ENCODE results near the gene HOXB9.

Gene HOXB9

DNA sequence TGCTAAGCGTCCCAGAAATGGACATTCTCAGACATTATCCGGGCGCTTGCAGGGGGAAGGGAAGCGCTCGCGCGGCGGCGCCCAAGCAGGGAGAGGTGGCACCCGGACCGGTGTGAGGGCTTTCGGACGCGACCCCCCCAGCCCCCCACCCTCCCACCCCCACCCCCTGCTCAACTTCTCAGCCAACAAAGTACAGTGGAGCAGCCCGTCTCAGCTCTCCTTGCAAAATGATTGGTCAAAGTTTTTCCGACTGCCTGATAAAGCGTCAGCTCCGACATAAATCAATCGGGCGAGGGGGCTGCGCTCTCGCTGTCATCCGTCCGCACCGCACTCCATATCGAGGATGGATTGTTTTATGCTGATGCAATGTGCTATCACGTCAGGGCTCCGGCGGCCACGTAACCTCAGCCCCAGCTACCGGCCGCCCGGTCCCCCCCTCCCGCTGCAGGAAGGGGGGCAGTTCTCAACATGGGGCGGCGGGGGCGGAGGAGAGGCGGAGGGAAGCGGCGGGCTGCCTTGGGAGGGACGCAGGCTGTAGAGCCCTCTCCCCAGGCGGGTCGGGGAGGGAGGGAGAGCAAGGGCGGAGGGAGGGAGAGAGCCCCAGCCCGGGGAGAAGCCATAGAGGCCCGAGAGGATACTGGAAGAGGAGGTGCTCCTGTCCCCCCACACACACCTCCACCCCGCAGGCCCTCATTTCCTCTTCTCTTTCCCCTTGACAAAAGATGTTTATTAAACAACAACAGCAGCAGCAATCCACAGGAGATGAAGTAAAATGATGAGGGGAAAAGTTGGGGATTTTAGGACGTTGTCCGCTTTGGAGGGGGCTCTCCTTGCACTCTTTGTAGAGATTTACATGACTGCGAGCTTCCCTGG lies at the start of gene HOXB9:
Gene HOXB9 (minus strand): TSS at position 114 of the 873 bp plus-strand sequence. CDS start 89 bp downstream, at position 25.
- DNase-seq, result peak; percentile 45

DNA sequence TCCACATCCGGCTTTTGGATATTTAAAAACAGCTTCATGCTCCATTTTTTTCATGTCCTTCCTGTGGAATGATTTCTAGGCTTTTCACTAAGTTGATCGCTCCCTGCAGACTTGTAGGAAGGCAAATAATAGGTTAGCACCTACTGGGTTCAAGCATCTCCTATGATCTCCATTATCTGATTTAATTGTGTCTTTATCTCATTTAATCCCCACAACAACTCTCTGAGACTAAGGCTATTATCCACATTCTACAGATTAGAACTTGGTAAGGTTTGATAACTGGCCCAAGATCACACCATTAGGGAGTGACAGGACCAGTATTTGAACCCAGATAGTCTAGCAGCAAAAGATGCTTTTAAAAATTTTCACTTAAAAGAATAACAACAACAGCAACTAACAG lies 46.2 kb upstream of the HOXB9 start:
- DNase-seq, result no peak

DNA sequence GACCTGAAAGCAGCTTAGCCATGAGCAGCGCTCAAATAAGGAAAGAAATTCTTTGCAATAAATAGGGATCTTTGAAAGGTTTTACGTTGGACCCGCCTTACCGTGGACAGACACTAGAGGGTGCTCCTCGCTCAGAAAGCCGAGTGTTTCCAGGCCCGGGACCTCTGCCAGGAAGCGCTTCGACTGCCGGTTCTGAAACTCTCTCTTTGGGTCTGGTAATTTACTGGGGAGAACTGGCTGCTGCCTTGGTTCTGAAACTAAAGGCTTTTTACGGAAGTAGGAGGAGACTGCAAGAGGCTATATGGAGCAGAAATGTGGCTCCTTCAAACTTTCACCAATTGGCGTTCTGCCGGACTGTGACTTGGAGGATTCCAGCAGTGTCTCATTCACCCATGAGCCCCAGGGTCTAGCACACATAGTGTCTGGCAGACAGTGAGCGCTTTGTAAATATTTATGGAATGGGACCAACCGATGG lies 45.6 kb upstream of the HOXB9 start:
- DNase-seq, result peak; percentile 77

DNA sequence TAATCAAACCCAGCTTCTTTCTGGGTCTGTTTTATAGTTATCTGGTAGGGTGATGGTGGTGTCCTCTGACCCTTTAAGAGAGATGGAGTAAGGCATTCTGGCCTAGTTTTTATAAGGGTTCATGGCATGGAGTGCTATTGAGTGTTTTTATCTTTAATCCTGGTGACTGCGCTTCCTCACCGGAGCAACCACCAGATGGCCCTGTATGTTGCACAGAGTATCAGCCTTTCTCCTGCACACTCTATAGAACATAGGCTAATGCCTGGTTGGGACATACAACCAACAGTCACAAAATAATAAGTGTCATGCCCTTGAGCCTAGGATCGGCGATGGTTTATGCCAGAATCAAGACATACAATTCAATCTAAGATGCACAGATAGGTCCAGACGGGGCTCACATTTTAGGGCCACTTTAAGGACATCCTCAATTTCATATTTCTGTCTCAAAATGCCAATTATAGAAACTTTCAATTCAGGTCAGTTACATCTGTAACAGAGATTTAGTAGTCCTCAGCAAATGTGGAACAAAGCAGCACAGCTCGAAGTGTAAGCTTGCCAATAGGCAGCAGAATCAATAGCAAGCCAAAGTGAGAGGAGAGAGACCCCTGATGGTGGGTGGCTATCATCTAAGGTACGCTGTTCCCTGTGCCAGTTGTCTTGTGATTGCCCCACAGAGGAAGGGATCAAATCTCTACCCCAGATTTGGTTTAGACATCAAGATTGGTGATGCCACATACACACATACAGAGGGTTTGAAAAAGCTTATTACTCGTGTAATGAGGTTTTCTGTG lies 37.2 kb upstream of the HOXB9 start:
- DNase-seq, result no peak

DNA sequence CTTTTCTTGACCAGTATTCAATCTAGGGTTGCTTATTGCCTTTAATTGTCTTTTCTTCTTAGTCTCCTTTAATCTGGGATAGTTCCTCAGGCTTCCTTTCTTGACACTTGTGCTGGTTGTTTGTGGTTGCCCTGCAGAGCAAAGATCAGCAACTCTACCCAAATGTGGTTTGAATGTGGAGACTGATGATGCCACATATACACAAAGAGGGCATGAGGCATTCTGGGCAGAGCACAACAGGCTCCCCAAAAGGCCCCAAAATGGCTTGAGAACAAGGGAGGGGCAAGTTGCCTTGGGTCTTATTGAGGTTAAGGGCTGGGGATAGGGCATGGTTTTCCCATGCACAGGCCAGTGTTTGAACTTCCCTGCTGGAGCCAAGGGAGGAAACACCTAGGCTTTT lies 29.8 kb upstream of the HOXB9 start:
- DNase-seq, result no peak

DNA sequence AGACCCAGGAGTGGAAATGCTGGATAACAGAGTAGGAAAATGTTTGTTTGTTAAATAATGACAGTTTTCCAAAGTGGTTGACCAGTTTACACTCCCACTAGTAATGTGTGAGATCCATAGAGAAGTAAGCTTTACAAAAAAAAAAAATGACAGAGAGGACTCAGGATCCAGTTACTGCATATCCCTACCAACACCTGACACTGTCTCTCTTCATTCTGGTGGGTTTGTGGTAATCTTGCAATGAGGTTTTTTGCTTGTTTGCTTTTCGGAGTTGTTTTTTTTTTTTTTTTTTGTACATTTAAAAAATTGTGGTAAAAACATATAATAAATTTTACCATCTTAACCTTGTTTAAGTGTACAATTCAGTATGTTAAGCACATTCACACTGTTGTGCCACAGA lies 23.6 kb upstream of the HOXB9 start:
- DNase-seq, result no peak

DNA sequence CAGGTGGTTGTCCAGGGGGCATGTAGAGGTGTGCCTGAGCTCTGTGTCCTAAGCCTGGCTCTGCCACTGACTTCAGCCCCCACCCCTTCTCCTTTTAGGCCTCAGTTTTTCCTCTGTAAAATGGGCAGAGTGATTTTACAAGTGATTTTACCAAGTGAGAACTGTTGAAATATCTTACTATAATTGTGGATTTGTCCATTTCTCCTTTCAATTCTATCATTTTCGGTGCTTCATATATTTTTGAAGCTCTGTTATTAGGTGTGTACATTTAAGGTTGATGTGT lies 21.7 kb upstream of the HOXB9 start:
- DNase-seq, result no peak

DNA sequence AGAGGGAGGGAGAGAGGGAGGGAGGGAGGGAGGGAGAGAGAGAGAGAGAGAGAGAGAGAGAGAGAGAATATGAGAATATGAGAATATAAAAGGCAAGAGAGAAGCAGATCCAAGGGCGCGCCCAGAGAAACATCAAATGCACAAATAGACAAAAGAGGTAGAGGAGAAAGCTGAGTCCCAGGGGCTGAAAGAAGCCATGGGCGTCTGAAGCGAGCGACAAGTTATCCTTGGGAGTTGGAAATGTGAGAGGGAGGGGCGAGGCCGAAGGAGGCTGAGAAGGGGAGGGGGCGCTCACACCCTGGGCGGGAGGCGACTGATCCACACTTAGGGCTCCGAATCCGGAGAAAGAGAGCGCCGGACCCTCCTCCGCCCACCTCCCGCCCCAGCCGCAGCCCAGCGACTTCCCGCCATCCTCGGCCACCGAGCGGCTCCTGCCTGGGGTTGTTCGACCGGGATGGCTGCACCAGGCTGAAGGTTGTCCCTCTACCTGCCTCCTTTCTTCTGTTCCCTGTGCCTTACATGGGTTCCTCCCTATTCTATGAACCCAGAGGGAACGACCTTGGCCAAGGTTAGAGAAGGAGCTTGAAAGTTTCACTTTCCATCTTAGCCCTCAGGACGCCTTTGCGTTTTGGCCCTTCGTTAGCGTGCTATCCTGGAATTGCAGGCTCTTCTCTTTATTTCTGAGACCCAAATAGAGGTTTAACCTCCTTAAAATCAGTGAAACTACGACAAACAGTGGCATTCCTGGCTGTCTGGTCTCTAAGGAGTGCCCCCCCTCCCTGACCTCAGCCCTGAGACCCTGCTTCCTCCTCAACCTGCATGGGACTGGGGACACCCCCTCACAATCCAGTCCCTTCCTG lies 21.2 kb upstream of the HOXB9 start:
- no peak for DNase-seq

DNA sequence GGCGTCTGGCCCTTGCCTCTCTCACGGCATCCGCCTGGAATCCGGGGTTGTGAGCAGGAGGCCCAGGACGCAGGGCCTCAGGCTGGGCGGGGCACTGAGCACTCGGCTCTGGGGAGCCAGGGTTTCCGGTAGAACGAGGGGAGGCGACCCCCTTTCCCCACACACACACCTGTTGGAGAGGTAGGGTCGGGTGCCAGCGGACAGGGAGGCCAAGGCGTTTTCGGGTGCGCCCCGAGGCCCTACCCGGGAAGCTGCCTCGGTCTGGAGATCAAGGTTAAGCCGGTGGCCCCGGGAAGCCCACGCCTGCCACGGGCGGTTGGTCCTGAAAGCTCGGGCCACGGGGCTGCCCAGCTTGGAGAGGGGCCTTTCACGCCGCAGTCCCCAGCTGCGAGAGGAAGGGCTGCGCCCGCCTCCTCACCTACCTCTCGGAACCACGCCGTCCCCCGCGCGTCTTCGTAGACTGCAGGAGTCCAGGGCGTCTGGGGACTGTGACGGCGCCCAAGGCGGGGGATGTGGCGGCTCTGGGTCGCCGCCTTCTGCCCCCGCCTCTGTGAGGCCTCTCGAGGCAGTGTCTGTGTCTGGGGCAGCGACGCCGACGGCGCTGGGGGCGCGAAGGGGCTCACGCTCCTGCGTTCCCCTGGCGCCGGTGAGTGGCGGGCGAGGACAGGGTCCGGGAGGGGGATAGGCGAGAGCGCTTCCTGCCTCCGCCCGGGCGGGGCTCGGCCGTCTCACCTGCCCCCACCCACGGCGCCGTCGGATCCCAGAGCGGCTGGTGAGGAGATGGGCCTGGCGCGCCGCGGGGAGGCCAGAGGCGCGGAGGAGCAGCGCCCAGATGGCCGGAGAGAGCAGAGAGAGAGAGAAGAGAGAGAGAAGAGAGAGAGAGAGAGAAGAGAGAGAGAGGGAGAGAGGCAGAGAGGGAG lies 20.3 kb upstream of the HOXB9 start:
- DNase-seq, result peak; percentile 32

DNA sequence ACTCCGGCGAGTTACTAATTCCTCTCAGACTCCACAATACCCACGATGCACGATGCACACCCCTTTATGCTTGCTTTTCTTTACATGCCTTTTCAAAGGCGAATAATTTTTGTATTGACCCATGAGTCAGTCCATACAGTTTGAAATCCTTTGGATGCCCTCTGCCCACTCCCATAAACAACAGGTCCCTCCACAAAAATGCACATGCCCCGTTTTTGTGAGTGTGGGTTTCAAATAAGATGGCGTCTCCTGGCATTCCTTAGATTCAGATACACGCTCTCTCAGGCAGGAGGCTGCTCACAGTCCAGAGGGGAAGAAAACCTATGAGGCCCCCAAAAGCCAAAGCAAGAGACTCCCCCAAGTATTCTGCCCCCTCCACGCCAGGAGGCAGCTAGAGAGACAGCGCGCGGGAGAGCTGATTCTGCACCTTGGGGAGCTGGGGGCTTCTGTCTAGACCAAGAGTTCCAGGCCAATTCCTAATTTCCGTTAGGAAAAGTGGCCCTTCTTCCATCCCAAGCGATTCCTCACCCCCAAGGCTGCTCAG lies 19.6 kb upstream of the HOXB9 start:
- no peak for DNase-seq

DNA sequence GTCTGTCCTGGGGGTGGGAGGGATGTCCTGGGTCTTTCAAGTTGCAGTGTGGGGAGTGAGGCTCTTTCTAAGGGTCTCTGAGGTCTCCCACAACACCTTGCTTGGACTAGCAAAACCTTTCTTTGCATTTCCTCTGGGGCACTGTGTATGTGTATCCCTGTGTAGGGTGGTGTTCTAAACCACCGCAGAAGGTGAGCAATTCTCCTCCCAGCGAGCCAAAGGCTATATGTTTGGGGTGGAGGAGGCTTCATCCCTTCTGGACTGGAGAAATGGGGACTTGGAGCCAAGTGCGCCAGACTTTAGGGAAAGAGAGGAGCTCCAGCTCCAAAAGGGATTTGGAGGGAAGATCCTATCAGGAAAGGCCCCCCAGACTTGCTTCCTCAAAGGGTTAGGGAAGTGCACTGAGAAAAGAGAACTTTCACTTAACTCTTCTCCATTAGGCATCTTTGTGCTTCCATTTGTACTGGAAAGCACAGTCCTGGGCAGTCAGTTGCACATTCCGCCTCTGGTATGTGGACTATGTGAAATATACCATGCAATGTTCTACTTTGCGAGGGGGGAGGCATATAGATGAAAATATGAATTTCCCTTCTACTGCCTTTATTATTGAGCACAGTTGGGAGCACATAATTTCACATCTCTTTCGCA lies 18.9 kb upstream of the HOXB9 start:
- DNase-seq, result no peak

DNA sequence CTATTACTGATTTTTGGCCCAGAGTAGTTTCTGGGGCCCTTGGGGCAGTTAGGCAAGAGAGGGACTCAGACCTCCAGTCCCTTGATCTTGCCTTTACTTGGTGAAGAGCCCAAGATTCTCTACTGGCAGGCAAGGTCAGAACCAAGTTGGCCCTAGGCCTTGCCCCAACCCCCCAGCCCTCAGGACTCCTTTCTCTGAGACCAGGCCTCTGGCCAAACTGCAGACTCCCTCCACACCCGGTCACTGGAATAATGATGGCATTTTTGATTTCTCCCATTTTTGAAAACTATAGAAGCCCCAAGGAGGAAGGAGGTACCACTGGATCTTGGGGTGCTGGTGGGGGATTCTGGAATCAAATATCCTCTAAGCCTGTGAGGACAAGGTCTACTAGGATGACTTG lies 18.0 kb upstream of the HOXB9 start:
- DNase-seq, result no peak

DNA sequence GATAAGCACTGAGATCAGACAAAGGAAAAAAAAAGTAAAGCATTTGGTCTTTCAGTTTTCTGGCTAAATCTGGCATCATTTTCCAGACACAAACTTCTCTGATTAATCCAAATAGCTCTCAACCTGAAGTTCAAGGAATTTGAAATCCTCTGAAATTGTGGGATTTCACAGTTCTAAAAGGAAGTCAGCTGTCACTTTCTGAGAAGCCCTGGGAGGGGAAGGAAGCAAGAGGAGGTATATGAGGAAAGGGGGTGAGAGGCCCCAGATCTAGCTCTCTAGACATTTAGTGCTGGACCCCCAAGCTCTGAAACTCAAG lies 17.5 kb upstream of the HOXB9 start:
- no peak for DNase-seq

DNA sequence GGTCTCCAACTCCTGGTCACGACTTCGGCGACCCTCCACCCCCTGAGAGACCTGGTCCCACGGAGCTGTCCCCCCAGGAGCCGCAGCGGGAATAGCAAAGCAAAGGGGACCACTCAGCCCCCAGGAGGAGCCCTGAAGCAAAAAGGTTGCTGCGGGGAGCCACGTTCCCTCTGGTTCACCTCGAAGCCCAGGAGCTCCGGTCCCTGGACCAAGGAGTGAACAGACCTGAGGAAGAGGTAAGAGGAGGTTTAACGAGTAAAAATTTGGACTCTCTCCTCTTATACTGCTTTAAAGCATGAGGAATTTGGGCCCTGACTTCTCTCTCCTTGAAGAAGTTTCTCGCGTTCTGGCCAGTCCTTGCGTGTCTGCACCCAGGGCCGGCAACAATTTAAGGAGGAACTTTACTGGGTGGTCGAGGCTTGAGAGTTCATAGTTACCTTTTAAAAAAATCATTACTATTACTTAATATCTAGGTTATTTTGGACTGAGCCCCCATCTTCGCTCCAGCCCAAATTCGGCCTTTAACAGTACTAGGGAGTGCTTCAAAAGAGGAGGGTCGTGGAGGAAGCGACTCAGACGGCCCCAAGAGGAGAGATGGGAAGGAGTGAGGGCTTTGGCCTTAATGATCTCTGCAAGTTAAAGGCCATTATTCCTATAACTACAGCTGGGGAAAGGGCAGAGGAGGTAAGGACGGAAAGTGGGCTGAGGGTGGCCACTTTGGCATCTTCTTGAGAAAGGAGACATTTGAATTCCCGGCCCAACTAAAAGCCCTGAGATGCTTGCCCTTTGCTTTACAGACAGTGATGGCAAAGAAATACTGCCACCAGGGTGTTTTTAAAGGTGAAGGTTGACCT lies 16.9 kb upstream of the HOXB9 start:
- DNase-seq, result no peak

DNA sequence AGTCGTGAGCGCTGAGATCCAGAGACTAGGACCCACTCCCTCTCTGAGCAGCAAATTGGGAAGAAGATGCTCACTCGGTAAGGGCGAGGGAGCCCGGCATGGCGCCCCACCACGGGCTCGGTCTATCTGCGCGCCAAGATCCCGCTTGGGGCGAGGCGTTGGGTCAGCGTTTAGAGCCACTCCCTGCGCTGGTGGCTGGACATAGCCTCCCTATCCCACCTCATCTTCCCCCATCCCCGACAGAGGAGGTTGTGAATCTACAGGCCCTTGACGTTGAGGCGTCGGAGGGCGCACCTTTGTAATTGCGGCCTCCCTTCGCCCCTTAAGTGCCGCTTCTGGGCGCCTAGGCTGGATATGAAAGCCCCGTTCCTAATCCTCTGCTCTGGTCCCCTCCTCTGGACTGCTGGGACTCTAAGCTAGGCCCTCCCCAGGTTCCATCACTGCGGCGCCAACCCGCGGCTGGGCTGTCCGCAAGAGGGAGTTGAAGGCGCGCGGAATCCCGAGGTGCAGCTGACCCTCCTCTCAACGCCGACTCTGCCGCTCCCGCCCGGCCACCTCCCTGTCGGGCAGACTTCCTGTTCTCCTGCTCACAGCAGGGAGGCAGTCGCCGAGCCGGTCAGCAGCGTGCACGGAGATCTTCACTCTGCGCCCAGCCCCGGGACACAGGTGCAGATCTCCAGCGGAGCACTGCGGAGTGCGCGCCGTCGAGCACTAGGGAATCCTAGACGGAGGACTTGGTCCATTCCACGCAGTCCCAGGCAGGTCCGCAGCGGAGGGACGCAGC lies 16.1 kb upstream of the HOXB9 start:
- DNase-seq, result no peak

DNA sequence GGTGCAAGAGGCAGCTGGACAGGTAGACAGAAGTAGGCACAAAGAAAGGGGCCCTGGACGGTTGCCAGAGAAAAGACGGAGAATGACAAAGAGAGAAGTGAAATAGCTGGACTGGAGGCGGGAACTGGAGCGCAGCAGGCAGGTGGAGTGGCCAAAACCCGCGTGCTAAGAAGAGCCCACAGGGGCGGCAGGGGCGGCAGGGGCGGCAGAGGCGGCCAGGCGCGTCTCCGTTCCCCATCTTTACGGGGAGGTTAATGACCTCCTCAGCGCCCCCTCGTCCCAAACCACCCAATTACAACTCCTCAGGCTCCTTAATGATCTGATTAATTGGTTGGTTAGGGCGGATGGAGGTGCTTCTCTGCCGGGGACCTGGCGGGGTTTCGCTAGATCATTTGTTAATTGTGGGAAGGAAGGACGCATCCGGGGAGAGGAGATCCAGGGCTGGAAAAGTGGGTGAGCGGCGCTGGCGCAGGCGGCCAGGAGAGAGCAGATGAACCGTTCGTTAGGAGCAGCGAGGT lies 15.4 kb upstream of the HOXB9 start:
- no peak for DNase-seq

DNA sequence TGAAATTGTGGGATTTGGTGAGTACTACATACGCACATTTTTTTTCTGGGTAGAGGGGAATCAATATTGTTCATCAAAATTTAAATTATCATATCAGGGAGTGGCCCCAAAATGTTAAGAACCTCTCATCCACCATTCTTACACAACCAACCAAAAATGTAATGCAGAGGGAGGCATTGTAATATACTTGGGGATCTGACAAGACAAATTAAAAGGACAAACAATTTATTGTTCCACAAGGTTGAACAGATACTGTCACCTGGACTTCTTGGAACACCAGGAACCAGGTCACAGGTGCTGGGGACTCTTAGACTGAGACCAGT lies 14.7 kb upstream of the HOXB9 start:
- DNase-seq, result no peak

DNA sequence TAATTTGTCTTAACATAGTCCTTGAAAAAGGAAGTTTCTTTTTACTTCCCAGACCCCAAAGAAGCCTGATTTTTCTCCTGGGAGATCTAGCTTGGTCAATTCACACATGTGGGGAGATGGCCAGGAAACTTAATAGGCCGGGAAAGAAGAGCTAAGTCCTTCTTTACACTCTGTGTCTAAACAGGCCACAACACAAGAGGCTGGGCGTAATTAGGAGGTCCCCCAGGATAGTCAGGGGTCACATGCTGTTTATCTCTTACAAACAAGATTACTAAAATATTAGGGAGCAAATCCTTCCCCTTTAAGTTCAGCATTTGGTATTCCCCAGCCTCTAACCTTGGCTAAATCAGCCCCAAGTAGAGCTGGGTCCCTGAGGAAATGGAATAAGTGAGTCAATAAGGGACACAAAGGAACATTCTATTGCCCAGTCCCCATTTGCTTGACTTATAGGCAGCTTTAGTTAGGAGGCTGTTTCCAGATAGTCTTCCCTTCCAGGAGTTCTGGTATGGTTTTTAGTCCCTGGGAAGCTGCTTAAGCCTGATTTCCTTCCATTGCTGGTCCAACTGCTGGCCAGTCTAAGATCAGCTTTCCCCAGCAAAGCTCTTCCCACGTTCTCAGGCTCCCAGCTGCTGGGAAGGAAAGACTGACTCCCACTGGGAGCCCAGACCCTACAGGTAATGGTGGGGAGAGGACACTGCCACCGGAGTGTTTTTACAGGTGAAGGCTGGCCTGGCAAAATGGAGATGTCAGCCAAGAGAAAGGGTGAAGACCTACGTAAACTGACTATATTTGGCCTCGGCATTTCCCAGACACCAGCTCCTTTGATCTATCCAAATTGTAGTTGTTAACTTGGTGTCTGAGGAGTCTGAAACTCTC lies 14.1 kb upstream of the HOXB9 start:
- no peak for DNase-seq

DNA sequence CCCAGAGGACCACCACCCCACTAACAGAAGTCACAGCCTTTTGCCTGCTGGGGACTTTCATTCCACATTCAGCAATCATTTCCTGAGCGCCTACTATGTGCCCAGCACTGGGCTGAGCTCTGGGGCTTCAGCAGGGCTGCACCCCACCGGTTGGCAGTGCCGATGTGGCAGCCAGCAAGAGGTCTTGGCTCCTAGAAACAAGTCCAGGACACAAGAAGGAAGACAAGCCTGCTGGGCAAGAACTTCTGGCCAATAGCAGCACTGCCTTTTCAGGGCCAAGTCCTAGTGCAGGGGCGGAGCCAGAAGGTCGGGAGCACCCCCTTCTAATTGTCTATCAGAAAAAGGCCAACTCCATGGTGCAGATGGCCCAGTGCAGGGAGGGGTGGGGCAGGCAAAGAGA lies 13.0 kb upstream of the HOXB9 start:
- DNase-seq, result no peak

Data from CD4-positive, alpha-beta T cell treated with Interleukin-6 for 4 hours (primary cell).